Fibroblast of skin of right biceps (primary cell): ENCODE measurements around the gene APPL1.
A peak's percentile ranks its signal among the peaks of the same experiment; 100 is the strongest.

Experiments used
- DNase-seq: peaks from one replicate; pipeline ENCODE4 v3.0.0-alpha.2; 2013

The APPL1 gene, protein sequence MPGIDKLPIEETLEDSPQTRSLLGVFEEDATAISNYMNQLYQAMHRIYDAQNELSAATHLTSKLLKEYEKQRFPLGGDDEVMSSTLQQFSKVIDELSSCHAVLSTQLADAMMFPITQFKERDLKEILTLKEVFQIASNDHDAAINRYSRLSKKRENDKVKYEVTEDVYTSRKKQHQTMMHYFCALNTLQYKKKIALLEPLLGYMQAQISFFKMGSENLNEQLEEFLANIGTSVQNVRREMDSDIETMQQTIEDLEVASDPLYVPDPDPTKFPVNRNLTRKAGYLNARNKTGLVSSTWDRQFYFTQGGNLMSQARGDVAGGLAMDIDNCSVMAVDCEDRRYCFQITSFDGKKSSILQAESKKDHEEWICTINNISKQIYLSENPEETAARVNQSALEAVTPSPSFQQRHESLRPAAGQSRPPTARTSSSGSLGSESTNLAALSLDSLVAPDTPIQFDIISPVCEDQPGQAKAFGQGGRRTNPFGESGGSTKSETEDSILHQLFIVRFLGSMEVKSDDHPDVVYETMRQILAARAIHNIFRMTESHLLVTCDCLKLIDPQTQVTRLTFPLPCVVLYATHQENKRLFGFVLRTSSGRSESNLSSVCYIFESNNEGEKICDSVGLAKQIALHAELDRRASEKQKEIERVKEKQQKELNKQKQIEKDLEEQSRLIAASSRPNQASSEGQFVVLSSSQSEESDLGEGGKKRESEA

DNA sequence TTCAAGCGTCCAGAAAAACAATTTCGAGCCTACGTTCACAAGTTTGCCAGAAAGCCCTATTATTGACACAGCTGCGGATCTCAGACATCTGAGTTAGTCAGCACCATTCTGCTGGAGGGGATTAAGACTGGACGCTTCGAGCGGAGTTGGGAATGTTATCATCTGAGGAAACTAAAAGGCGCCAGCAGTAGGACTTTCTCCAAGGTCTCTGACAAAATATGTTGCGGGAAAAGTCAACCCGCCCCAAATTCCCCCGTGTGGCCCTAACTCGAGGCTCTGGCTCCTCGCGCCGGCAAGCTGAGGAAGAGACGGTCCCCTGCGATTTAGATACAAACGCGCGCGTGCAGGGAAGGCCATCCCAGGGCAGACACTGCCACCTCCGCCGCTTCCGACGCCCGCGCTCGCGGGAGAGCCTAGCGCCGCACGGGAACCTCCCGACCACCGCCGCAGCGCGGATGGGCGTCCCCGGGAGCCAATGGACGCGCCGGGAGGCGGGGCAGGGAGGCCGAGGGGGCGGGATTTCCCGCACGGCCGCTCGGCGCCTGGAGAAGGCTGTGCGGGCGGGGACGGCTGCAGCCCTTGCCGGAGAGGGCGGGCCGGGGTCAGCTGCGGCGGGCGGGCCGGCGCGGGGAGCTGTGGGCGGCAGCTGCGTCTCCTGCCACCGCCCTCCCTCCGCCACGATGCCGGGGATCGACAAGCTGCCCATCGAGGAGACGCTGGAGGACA, at the start of gene APPL1:
APPL1 (plus strand) TSS at position 526 of the 726 bp plus-strand sequence; CDS start at position 681, 155 bp downstream.
- peak; percentile 89 for DNase-seq

DNA sequence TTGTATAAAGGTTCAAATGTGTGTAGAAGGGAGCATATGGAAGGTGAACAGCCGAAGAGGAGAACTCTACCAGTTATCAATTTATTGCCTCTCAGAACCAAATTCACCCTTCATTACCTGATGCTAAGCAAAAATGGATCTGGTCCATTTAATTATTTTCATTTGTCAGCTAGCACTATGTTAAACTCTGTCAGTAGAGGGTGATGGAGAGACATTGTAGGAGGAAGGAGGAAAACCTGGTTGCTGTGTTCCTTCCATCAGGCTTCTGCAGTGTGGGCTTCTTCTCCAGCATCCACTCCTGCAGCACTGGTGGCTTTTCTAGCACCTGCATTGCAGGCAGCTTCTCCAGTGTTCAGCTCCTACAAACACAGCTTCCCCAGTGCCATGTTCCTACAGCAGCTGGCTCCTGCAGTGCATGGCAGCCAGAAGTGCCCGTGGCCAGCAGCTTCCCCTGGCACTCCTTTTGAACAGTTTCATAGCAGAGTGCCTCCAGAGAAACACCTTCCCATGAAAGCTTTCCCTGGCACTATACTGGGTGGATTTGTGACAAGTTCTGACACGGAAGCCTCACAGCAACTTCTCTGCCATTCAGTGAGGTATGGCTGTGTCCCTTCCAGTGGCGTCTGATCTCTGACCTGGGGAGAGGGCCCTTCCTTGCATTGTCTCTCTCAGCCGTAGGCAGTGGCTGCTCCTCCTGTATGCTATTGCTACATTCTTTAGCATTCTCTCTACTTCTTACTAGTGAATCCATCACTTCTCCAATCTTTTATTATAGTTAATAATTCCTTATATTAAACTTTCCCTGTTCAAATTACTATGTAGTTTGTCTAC, 47.7 kb upstream of the APPL1 start:
- no peak for DNase-seq

DNA sequence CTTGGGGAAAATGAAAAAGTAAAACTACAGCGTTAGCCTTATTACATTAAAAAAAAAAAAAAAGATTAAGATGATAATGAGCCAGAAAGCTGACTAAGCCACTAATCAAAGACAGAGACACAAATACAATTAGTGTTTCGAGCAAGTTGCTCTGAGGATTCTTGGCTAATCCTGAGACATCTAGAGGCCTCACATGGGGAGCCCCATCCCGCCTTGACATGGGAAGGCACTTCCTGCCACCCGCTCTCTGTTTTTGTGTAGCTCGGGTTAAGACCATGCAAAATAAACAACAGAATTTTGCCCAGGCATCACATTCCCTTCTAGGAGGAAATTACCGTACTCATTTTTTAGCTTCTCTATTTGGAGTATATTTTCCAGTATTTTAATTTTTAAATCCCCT, 43.0 kb upstream of the APPL1 start:
- peak; percentile 42 for DNase-seq

DNA sequence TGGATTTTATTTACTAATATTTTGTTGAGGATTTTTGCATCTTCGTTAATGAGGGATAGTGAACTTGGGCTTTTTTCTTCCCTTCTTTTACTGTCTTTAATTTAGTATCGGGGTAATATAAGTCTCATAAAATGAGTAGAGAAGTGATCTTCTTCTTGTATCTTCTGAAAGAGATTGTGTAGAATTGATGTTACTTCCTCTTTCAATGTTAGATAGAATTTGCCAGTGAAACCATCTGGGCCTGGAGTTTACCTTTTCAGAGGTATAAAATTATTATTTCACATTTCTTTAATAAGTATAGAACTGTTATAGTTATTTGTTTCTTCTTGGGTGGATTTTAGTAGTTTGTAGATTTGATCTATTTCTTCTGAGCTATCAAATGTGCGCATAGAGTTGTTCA, 35.5 kb upstream of the APPL1 start:
- no peak for DNase-seq

DNA sequence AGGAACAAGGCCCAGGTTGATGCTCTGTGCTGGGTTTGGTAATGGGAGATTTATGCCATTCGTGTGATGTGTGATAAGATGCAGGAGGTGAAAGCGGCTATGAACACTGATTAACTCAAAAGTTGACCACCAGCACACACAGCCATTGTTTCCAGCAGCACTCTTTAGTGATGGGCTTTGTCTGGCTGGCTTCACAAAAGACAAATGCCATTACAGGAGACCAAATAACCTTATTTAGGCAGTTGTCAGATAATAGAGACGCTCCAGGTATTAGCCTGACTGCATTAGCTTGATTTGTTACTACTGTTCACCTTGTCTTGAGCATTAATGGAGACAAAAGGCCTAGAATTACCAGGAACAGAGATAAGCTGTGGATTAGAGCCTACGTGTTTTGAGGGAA, 32.9 kb upstream of the APPL1 start:
- DNase-seq: no peak

DNA sequence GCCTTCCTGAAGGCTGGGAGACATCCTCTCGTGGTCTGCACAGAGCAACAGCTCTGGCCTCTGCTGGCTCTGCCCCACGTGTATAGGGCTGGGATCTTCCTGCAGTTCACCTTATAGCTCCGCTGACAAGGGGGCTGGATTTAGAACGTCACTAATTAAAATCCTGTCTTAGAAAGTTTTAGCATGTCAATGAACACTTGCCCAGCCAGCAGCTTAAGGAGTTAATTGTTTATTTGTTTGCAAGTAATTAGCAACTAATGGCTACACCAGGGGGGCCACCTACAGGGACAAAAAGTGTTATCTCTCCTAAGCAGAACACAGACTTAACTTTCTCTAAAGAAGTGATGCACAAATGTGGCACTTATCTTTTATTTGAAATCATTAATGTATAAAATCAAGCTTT, 27.6 kb upstream of the APPL1 start, which contains the start of gene HESX1:
HESX1 (minus strand) TSS at position 84 of the 403 bp plus-strand sequence; CDS start at position 24, 60 bp downstream.
- no peak for DNase-seq

DNA sequence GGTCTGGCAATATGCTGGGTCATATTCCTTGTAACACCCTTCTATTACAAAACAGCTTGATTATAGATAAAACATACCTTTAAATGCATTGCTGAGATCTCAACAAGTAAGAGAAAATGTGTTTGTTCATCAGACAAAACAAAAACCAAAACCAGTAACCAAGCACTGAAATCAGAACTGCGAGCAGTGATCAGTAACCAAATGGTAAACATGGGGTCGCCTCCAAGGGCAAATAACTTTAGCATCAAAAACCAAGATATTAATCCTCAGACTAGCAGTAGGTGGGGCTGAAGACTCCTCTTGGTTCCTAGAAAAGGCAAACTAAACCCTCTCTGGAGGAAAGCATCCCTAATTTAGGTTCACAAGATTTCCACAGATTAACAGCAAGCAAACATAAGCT, 21.1 kb upstream of the APPL1 start:
- DNase-seq: no peak

DNA sequence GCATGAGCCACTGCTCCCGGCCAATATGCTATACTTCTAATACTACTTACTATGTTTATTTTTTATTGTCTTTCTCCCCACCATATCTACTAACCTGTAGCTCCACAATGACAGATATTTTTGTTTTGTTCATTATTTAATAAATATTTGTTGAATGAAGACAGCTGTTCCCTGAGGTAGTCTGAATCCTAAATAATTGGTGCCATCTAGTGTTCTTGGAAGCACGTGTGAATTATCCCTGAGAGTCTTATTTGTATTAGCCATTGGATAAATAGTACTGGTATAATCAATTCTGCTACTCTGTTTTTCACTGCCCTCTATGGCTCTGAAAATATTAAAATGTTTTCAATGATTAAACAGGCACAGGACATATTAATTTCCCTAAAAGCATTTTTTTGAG, 5.6 kb upstream of the APPL1 start:
- DNase-seq: peak; percentile 23

DNA sequence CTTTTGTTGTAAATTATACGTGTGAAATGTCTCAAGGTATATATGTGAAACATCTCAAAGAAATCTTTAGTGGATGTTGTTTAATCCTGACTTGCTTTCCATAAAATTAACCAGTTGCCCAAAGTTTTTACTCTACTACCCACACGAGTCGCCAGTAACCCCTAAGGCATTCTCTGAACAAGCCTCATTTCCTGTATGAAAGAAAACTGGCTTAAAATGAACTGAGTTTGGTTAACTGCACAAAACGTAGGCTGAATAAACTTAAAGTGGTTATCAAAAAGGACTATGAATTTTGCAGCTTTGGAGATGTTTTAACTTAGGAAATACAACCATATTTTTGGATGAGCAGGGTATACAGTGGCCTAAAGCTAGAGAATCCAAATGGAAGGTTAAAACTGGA, 2.7 kb upstream of the APPL1 start:
- peak; percentile 11 for DNase-seq

DNA sequence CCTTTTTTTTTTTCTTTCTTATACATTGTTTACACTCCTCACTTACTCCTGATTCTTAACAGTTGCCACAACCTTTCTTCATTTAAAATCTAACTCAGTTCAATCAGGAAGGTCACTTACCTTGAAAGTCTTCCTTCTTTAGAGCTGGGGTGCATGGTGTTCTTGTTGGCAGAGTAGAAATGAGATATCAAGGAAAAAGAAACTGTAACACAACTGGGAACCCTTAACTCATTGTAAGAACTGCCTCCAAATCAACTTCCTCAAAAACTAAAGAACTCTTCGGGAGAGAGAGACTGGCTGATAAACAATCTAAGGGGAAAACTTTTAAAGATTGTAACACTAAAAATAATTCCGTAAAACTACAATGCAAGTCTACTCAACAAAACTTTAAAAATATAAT, 1.4 kb upstream of the APPL1 start:
- no peak for DNase-seq

DNA sequence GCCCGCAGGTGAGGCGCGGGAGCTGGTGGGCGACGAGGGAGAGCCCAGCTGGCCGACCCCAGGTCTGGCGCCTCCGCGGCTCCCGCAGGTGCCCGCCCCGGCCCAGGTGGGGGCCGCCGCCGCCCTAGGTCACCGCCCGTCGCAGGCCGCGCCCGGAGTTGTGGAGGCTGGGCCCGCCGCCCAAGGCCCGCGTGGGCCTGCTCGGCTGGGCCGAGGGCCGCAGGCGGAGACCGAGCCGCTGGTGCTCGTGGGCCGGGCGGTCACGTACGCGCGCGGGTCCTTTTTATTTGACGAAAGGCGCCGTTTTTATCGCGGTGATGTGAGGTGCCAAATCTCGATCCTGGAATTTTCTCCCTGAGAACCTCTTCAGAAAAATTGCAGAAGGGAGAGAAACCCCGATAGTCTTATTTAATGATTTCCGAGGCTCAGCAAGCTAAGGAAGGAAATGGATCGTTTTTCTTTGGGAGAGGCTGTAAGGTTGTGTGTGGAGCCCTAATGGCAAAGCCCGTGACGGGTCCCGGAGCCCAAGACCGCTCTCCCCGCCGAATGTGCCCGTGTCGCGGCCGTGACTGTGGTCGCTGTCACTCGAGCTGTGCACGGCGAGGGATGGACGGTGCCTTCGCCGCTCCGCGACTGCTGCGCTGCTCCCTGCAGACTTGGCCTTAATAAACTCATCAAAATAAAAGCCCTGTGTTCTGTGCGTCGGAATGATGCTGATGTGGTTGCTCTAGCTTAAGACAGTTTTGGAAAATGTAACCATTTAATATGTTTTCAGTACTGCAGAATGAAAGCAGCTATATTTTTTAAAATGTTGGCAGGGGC, 612 bp downstream of the APPL1 start:
- DNase-seq: peak; percentile 46

DNA sequence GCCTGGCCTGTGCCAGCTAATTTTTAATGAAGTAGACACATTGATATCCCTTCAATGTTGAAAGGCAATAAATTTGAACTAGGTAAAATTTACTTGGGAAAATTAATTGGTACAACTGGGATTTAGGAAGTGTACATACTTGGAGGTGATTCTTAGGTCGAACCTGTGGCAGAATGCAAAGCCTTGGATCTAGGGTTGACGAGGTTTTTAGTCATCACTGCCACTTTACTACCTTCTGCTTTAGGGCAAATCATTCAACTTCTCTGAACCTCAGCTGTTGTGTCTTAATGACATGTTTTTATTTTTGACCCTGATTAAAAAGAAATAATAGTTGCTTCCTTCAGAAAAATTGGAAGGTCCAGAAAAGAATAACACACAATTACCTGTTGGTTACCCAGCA, 2.5 kb downstream of the APPL1 start:
- no peak for DNase-seq

DNA sequence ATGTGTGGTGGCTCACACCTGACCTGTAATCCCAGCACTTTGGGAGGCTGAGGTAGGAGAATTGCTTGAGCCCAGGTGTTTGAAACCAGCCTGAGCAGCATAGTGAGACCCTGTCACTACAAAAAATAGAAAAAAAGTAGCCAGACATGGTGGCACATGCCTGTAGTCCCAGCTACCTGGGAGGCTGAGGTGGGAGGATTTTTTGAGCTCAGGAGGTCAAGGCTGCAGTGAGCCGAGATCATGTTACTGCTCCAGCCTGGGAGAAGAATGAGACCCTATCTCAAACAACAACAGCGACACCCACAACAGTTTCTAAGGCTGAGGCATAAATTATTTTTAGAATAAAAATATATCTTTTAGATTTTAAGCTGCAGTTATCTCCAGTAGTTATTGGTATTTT, 6.3 kb downstream of the APPL1 start:
- no peak for DNase-seq

DNA sequence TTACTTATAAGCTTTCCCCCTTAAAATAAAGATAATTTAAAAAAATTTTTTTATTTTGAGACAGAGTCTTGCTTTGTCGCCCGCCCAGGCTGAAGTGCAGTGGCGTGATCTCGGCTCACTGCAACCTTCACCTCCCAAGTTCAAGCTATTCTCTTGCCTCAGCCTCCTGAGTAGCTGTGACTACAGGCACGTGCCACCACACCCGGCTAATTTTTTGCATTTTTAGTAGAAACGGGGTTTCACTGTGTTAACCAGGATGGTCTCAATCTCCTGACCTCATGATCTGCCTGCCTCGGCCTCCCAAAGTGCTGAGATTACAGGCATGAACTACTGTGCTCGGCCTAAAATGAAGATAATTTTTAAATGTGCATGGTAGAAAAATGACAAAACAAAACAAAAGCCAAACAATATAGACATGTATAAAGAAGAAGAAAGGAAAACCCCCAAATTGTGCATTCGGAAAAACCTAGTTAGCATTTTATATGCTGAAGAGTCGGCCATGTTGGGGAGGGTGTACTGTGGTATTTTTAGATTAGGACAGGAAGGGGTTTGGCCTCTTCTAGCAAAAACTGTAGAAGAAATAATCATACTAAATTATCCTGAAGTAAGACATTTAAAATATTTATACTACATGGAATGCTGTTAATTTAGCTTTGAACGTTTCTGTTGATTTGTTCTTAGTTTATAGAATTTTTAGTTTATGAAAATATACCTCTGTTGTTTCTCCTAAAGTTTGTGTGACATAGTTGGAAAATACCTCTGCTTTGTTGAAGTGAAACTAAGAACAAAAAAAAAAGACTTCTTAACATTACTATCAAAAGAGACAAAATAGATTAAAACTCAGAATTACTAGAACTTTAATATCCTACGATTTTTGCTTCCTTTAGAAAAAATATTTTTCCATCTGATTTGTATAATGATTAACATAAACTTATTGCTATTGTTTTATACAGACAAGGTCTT, 7.4 kb downstream of the APPL1 start:
- DNase-seq: no peak

DNA sequence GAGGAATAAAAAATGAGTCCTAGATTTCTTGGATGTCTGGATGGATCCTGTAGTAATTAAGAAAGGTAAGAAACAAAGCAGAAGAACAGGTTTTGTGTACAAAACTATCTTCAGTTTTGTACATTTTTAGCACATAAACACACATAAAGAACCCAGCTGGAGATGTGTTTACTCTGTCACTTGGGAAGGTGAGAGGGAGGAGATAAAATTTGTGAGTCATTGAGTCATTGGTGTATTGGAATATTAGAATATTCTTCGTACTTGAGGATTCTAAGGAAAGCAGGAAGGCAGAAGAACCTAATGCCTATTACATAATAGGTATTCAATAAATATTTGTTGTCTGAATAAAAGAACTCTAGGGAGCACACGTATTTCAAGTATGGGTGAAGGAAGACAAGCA, 17.4 kb downstream of the APPL1 start:
- DNase-seq: no peak

DNA sequence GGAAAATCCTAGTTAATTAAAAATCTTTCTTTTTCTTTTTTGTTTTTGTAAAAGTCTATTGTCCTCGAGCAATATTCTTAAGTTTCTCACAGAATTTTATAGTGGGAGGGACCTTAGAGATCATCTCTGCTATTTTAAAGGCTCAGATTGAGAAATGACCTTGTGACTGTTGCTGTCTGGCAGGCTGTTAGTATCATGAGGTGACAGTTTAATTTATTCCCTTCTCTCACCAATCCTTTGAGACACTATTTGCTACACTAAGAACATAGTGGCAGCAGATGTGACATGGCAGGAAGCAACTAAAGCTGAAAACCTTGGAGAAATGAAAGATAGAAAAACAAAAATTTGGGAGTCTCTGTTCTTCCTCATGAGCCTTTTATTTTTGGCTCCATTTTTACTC, 24.9 kb downstream of the APPL1 start:
- no peak for DNase-seq

DNA sequence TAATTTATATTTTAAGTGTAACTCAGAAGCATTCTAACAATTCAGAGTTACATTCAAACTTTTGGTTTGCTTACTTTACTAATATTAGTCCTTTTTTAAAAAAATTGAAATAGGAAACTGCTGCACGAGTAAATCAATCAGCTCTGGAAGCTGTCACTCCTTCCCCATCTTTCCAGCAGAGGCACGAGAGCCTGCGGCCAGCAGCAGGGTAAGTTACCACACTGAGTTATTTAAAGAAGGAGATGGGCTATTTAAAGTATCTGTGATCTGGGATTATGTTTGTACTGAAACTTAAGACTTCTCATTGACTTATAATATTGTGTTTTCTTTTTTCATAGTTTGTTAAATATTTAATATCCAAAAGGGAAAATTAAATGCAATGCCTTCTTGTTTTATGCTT, 29.3 kb downstream of the APPL1 start:
- DNase-seq: no peak

DNA sequence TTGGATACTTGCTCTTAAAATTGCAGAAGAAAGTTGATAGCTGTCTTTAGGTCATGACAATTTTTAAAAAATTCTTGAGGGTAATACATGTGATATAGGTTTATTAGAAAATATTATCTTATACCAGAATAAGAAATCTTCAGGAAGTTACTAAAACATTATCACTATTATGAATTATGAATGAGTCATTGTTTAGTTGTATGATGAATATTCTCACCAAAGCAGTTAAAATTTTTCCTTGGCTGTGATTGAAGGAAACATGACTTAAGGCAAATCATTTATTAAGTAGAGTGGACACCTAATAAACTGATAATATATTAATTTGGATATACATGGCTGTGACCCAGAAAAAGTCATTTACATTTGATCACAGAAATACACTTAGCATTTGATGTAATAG, 30.1 kb downstream of the APPL1 start:
- no peak for DNase-seq

DNA sequence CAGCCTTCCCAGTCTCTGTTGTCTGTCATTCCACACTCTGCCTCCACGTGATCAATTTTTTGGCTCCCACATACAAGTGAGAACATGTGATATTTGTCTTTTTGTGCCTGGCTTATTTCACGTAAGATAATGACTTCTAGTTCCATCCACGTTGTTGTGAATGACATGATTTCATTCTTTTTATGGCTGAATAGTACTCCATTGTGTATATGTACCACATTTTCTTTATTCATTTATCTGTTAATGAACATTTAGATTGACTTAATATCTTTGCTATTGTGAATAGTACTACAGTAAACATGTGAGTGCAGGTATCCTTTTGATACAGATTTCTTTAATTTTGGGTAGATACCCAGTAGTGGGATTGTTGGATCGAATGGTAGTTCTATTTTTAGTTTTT, 33.6 kb downstream of the APPL1 start:
- no peak for DNase-seq

DNA sequence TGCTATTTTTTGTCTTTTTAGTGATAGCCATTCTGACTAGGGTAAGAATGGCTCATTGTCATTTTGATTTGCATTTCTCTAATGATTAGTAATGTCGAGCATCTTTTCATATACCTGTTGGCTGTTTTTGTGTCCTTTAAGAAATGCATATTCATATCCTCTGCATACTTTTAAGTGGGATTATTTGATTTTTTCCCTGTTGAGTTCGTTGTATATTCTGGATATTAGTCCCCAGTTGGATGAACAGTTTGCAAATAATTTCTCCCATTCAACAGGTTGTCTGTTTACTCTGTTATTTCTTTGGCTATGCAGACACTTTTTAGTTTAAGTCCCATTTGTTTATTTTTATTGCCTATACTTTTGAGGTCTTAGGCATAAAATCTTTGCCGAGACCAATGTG, 34.4 kb downstream of the APPL1 start:
- no peak for DNase-seq

DNA sequence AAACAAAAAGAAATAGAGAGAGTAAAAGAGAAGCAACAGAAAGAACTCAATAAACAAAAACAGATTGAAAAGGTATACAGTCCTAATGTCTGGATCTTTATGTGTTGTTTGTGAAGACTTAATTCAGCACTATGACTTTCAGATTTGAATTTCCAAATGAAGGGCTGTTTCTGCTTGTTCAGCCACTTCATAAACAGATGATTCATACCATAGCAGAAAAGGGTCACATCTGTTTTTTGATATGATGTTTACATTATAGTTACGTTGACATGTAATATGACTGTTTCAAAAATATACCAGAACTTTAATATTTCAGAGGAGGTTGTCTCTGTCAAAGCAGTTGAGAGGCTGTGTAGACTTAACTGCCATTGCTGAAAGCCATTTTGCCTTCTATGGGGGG, 40.9 kb downstream of the APPL1 start:
- DNase-seq: no peak
